ENCODE results near the gene MDH1.
"Not testable (repeated sequence)": the region's sequence is repeated elsewhere in the genome, so short reads cannot be mapped to it uniquely, and the experiment has no call there.

MDH1 gene

DNA sequence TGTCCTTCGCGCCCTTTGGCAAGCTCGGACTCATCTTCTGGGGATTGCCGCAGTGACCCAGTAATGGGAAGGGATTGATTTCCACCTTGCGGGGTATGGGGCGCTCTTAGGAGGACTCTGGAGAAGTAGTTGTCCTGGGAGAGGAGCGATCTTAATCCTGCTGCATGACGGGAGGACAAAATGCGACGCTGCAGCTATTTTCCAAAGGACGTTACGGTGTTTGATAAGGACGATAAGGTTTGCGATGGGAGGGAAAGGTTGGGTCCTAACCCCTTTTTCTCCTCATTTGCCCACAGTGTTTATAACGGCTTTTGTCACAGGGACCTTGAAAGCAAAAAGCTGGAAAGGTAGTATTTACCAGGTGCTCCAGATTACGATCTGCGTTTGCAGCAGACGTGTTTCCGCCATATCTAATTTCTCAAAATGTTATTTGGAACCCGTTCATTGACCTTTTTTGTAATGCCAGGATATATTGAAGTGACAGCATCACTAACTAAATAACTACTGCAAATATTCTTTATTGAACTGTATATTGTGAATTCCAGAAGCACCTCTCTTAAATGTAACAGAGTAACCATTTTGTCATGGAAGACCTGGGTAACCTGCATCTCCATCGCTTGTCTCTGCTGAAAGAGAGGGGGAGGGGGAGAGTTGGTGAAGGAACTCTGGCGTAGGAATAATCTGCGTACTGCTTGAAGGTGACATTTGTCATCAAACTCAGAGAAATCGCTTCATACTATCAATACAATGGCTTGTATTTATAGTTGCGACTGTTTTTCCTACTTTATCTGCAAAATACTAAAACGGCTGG is 590 bp downstream of the MDH1 start:
- DNase-seq (ENCODE audit: low spot score): no peak

DNA sequence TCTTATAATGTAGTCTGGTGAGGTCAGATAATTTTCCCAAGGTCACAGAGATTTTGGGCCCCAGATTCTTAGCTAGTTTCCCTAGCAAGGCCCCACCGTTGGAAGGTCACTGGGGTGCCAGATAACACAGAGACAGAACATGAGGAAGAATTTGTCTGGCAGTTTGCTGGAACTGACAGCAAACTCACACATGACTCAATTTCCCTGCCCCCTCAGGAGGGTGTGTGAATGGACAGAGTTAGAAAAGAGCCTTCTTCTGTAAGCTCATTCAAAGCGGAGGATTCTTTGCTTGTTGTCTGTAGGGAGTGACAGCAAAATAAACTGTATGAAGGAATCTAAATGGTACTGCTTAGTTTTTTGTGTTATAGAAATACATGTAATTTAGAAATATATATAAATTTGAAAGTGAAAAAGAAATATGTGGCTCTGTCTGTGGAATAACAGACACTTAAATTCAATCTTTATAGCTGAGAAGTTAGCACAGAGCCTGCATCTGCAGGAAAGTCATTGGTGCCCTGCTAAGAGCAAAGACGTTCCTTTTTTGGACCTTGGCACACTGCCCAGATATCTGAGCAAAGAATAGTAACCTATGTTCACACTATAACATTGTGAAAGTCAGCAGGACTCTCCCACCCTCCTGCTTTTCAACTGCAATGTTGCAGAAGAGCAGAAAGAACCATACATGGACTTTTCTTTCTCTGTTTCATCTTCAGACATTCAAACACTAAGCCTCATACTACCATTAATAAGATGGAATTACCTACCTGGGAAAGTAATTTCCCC is 2.1 kb downstream of the MDH1 start:
- peak; percentile 90 for DNase-seq (ENCODE audit: low spot score)

DNA sequence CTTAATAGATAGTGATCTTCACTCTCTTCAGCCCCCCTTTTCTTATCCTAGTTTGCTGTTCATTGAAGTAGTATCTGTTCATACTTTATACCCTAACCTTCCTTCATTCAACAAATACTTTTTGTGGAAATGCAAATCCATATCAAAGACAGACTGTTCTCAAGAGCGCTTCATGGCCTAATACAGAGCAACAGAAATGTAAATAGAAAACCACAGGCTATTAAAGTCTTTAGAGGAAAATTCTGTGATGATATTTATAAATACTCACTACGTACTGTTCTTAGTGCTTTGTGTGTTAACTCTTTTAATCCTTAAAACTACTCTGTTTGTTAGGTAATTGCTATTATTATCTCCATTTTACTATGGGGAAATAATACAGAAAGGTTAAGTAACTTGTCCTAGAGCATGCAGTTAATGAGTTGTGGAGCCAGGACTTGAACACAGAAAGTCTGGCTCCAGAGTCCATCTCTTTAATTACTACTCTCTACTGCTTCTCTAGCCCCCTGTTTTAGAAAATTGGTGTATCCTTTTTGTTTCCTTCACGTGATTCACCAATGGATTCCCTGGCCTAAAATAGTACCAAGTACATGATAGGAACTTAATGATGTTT is 2.9 kb downstream of the MDH1 start:
- DNase-seq (ENCODE audit: low spot score): peak; percentile 14

DNA sequence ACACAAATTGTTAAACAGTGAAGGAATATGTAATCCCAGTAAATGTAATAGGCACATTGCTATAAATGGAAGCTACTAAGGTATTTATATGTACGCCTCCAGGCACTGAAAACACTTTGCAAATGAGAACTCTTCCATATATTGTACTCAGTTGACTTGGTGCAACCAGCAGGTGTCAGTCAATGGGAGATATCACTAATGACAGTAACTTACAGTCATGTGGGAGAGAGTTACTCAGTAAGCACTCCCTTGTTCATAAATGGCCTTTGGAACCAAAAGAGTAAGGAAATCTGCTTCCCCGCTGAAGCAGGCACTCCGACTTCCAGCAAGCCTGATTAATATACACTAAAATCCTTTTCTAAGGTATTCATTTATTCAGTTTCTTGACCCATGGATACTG is 5.9 kb downstream of the MDH1 start:
- peak; percentile 12 for DNase-seq (ENCODE audit: low spot score)

DNA sequence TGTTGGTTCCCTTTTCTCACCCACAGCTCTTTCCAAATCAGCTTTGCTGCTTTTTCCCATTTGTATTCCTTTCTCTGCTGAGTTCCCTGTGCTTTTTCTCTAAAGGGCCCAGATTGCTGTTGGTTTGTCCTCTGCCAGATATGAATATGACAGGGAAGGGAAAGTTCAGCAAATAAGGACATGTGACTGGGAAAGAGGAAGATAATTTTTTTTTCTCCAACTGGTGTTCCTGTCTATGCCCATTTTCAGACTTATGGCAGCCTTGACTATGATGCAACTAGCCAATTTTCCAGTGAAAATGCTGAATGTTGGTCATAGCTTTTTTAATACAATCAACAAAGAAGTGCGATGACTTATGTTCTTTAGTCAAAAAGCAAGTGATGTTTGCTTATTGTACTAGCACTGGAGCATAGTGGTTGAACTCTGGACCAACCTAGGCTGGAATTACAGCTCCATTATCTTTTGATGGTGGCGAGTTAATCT is 7.7 kb downstream of the MDH1 start:
- no peak for DNase-seq (ENCODE audit: low spot score)

DNA sequence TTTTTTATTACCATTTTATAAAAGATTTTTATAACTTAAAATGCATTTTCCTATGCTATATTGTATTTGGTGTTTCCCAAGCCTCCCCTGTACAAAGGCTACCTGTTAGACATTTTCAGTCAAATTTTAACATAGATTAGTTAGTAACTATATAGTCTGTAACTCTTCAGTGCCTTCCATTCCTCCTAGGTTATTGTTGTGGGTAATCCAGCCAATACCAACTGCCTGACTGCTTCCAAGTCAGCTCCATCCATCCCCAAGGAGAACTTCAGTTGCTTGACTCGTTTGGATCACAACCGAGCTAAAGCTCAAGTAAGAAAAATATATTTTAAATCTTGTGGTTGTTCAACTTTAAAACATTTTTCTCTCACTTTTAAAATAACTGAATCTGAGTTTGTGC is 10.2 kb downstream of the MDH1 start:
- DNase-seq (ENCODE audit: low spot score): no peak

DNA sequence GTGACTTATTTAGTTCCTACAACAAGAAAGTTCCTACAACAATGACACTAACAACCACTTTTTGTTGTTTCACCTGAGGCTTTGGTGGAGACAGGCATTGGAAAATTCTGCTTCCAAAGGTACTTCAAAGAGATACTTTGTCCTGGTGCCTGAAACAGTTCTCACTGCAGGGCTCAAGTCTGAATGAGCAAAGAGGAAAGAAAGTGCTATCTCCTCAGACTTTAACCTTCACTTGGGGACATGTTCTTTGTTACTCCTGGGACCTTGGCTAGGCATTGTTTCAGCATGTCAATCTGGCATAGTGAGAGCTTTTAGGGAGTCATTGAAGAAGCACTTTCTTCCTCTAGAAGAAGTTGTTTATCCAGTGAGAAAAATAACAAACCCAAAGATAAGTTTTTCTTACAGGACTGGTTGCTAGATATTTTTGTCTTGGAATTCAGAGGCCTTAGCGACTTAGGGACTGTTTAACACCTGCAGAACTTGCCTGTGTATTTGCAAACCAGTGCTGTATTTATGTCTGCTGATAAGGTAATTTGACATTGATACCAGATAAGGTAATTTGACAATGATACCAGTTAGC is 12.2 kb downstream of the MDH1 start:
- DNase-seq (ENCODE audit: low spot score): no peak

DNA sequence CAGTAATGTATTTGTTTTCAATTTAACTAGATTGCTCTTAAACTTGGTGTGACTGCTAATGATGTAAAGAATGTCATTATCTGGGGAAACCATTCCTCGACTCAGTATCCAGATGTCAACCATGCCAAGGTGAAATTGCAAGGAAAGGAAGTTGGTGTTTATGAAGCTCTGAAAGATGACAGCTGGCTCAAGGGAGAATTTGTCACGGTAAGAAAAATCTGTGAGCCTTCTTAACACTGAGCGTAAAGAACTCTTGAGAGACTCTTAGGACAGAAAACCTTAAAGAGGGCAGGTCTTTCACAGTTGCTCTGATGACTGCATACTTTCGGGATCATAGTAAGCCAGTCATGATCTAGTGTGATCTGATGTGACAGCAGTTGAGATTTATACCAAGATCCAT is 15.9 kb downstream of the MDH1 start:
- DNase-seq (ENCODE audit: low spot score): no peak

DNA sequence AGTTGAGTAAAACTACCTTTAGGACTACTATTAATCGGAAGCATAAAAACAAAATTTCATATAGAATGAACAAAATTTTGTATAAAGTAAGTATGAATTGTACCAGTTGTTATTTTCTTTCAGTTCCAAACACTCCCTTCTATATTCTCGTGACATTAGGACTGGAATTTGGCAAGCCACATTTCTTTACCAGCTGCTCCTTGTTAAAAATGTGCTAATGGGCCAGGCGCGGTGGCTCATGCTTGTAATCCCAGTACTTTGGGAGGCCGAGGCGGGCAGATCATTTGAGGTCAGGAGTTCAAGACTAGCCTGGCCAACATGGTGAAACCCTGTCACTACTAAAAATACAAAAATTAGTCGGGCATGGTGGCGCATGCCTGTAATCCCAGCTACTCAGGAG is 20.1 kb downstream of the MDH1 start:
- DNase-seq (ENCODE audit: low spot score): not testable (repeated sequence)

DNA sequence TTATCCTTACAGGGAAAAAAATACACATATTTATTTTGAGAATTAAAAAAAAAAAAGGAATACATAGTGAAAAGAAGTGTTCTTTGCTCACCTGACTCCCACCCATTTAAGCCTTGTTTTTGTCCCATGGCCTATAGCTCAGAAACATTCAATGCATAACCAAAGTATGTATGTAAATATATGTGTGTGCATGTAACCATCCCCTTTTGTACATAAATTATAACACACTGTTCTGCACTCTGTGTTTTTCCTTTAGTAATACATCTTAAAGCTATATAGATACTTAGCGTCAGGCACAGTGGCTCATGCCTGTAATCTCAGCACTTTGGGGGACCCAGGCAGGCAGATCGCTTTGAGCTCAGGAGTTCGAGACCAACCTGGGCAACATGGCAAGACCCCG is 21.8 kb downstream of the MDH1 start:
- no peak for DNase-seq (ENCODE audit: low spot score)

DNA sequence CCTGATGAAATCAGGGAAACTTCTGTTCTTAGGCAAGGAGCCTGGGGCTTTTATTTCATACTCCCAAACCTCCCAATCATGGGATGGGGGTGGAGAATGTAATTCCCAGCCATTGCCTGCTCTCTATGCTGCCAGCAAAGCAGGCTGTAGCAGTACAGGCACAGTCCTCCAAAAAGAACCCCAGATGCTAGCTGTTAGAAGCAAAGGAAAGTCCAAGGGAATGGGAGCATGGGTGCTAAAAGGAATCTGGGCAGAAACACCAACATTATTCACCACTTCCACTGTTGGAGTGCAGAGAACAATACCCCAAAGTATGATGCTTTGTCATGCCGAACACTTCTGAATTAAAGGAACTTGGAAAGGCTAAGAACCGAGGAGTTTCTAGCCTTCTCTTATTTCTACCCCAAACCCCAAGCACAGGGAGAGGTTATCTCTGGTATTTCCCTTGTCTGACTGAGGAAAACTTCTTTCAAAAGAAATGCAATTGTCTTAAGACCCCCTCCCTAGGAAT is 24.7 kb downstream of the MDH1 start:
- DNase-seq (ENCODE audit: low spot score): no peak

DNA sequence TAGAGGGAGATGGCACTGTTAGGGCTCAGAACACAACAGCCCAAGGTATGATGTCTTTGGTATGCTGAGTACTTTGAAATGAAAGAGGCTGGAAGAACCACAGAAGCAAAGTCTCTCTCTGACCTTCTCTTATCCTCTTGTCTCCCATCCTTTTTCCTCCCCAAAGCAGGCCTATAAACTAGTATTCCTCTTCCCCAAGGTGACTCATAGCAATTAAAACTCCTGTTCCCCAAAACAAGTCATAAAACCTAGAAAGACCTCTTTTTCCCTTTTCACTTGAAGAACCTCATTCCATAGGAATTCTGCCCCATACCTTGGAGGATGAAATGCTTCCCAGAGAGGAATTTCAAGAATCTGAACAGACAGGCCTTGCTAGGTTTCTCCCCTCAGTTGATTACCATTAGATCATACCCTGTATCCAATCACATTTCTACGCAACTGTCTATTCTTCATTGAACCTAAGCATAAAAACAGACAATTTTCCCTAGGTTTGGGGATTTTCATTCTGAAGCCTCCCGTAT is 25.7 kb downstream of the MDH1 start:
- DNase-seq (ENCODE audit: low spot score): no peak

DNA sequence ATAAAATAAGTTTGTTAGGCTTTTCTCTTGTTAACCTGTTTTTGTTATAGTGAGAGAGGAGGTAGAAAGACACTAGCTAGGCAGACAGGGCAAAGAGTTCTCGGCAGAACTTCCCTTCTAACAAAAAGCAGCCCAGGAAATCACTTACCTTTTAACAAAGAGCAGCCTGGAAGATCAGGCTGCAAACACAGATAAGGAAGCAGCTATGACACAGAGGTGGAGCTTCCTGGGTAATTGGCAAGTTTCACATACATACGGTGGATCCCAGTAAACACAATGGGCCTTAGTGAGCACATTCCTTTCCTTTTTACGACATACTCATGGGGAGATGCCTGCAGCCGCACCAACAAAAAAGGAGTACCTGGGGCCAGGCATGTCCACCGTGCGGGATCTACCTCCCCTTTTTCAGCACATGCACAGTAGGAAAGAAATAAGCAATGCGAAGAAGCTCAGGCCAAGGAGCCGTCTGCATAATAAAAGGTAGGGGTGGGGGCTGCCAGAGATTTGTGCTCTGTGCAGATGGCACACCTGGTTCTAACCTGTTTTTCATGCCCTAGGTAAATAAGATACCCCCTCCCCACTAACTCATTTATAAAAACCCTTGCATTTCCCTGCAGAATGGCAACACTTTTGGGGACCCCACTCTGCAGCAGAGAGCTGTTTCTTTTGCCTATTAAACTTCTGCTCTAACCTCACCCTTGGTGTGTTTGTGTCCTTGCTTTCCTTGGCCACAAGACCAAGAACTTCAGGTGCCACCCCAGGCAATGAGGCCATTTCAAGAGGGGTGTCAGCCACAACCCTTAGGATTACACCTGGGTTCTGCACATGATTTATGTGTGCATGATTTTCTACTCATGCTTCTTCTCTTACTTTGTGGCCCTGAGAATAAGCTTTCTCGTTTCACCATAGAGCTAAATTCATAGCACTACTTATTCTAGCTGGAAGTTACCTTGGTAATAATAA is 26.5 kb downstream of the MDH1 start:
- no peak for DNase-seq (ENCODE audit: low spot score)

DNA sequence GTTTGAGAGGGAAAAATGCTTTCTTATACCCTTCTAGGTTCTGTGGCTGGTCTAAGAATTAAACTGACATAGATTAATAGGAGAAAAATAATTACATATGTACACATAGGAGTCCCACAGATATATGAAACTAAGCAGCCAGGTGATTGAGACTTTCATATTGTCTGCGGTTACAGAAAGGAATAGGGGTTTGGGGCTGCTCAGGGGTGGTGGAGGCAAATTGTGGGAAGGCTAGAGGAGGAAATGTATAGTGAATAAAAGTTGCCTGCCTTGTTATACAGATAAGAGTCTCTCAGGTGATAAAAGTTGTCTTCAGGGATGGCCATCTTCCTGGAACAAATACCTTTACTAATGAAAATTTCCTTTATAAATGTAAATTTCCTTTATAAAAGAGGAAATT is 28.6 kb downstream of the MDH1 start:
- DNase-seq (ENCODE audit: low spot score): no peak

DNA sequence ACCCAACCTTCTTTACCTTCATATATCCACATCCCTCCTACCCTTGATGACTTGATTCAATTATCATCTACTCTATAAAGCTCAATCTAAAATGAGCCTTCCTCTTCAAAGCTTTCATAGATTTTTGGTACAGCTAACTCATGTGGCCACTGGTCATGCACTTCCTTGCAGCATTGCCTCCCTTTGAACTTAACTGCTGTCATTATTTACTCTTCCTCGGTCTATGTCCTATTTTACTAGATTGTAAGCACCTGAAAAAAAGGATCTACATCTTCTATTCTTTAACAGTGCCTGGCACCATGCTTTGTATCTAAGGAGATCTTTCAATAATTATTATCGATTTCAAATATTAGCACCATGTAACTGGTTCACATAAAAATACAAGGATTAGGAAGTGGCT is 30.6 kb downstream of the MDH1 start:
- DNase-seq (ENCODE audit: low spot score): no peak

DNA sequence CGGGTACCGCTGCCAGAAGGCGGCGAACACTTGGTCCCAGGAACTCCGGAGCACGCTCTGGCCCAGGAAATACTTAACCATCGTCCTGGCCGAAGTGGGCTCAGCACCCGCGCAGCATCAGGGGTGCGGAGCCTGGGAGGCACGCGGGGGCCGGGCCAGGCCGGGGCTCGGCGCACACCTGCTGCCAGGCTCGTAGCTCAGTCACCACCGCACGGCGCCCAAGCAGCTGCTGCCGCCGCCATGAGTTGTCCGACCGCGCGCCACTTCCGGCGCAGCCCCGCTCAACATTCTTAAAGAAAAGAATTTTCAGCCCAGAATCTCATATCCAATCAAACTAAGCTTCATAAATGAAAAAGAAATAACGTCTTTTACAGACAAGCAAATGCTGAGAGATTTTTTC is 34.0 kb downstream of the MDH1 start:
- no peak for DNase-seq (ENCODE audit: low spot score)

DNA sequence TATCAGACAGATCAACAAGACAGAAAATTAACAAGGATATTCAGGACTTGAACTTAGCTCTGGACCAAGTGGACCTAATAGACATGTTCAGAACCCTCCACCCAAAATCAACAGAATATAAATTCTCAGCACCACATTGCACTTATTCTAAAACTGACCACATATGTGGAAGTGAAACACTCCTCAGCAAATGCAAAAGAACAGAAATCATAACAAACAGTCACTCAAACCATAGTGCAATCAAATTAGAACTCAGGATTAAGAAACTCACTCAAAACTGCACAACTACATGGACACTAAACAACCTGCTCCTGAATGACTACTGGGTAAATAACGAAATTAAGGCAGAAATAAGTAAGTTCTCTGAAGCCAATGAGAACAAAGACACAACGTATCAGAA is 35.0 kb downstream of the MDH1 start:
- DNase-seq (ENCODE audit: low spot score): not testable (repeated sequence)

DNA sequence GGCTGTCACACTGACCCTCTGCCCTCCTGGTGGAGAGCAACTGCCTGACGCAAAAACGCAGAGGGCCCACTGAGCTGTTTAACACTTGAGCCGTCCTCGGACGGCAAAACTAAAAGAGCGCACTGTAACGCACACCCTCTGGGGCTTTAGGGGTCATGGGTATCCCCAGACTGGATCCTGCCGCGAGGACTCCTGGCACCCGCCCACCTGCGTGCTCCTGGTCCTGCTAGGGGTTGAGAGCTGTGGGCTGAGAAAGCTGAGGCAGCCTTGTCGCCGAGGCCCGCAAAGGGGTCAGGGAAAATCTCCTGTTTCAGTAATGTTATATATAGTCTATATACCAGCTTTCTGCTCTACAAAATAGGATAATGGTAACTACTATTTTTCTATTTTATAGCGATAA is 39.1 kb downstream of the MDH1 start:
- DNase-seq (ENCODE audit: low spot score): no peak

DNA sequence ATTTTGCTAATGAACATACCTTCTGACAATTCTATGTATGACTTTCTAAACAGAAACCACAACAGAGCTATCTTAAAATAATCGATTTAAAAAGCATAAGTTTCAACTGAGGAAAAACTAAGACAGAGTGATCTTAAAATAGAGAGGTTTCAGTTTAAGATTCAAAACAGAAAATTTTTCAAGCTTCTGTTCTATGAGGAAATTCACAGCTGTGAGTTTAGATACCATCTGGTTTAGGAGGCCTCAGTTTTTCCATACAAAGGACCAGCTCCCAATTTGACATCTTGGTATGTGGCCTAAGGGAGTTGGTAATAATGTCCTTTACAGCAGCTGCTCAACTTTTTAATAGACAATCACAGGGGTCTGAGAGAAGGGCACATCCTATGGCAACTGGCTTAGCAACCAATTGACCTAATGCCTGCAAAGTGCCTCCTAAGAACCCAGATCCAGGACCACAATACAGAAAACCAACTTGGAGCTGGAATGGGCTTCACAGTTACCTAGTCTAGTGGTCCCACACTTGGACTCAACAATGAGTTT is 39.7 kb downstream of the MDH1 start:
- DNase-seq (ENCODE audit: low spot score): no peak

DNA sequence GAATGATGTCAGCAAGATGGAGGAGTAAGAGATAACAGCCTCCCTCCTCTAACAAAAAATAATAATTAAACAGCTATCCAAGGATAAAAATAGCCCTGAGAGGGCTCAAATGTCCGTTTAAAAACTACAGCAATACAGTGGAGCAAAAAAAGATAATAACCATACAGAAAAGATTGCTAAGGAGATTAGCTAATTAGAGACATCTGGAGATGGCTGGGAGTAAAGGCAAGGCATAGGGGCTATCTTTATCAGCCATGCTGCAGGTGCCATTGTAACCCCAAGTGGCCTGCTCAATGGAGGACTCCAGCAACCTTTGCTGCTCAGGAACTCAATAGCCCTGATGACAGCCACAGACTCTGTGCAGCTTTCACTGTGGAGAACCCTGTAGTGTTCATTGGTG is 42.7 kb downstream of the MDH1 start:
- DNase-seq (ENCODE audit: low spot score): no peak

DNA sequence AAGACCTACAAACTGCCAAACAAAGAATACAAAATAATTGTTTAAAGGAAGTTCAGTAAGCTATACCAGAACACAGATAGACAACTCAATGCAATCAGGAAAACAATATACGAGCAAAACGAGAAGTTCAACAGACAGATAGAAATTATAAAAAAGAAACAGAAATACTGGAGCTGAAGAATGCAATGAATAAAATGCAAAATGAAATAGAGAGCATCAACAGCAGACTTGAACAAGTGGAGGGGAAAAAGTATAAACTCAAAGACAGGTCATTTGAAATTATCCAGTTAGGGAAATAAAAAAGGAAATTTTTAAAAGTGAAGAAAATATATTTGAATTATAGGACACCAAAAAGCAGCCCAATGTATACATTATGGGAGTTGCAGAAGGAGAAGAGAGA is 43.6 kb downstream of the MDH1 start:
- DNase-seq (ENCODE audit: low spot score): no peak
